Measurements from ENCODE around the gene SERP2.

Gene SERP2

GRCh38 chr13:44433863-44434765, 60.5 kb downstream of the SERP2 start:
- no peak for DNase-seq (ENCODE audit: low read depth in 3 of 3, low spot score in 1 of 3)

- DNase-seq (ENCODE audit: low read depth in 3 of 3, low spot score in 1 of 3), result no peak
These were observed 61.1 kb downstream of the SERP2 start for GRCh38 chr13:44434766-44435141.

- peak; percentile 69 to 75 (median 70) for DNase-seq (ENCODE audit: low read depth in 3 of 3, low spot score in 1 of 3)
These were observed 61.7 kb downstream of the SERP2 start for GRCh38 chr13:44435142-44435918.

- no peak for DNase-seq (ENCODE audit: low read depth in 3 of 3, low spot score in 1 of 3)
These were observed 62.4 kb downstream of the SERP2 start for GRCh38 chr13:44435919-44436510.

- DNase-seq (ENCODE audit: low read depth in 3 of 3, low spot score in 1 of 3), result peak in 1 of 3 donors; percentile 12
These were observed 63.1 kb downstream of the SERP2 start for GRCh38 chr13:44436589-44437337.

- no peak for DNase-seq (ENCODE audit: low read depth in 3 of 3, low spot score in 1 of 3)
These were observed 64.0 kb downstream of the SERP2 start for GRCh38 chr13:44437356-44438233.

- no peak for DNase-seq (ENCODE audit: low read depth in 3 of 3, low spot score in 1 of 3)
These were observed 64.6 kb downstream of the SERP2 start for GRCh38 chr13:44438234-44438579.

GRCh38 chr13:44439452-44440024, 65.9 kb downstream of the SERP2 start:
- DNase-seq (ENCODE audit: low read depth in 3 of 3, low spot score in 1 of 3), result no peak

GRCh38 chr13:44440046-44440608, 66.5 kb downstream of the SERP2 start:
- DNase-seq (ENCODE audit: low read depth in 3 of 3, low spot score in 1 of 3), result no peak

Data from stimulated activated CD4-positive, alpha-beta T cell treated with anti-CD3 and anti-CD28 coated beads, TNF-alpha, amount 100 ng/mL, for 1 hour (primary cell).